ENCODE data around the gene TFR2. TPM values are rescaled to one million over a fixed set of nuclear protein-coding genes. Genes with fewer than 3 reads are reported as not detected.

The TFR2 gene
- total RNA-seq, result 9.2 TPM

DNA sequence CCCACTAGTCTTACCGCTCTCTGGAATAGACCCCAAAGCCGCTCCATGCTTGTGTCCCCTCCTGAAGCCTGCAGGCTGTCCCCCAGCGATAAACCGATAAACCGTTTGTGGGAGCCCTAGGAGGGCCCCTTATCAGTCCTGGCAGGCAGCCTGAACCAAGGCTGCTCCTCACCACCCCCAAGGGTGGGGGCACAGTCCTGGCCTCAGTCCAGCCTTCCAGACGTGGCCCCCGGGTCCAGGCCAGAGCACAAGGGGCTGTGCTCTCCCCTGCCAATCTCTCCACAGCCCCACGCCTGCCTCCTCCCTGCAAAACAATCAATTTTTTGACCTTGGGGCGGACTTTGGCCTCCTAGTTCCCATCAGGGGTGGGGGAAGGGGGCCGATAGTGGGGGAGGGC, at the start of gene TFR2:
Gene TFR2, minus strand, starts transcription at position 90 of the 397 bp plus-strand sequence. Its CDS starts 43 bp downstream, at position 47.

GRCh38 chr7:100673302-100673941, 32.1 kb upstream of the TFR2 start, which contains the start of gene GNB2:
Gene GNB2, plus strand, starts transcription at chr7:100673740. Its CDS starts 2,526 bp downstream, at chr7:100676266.

DNA sequence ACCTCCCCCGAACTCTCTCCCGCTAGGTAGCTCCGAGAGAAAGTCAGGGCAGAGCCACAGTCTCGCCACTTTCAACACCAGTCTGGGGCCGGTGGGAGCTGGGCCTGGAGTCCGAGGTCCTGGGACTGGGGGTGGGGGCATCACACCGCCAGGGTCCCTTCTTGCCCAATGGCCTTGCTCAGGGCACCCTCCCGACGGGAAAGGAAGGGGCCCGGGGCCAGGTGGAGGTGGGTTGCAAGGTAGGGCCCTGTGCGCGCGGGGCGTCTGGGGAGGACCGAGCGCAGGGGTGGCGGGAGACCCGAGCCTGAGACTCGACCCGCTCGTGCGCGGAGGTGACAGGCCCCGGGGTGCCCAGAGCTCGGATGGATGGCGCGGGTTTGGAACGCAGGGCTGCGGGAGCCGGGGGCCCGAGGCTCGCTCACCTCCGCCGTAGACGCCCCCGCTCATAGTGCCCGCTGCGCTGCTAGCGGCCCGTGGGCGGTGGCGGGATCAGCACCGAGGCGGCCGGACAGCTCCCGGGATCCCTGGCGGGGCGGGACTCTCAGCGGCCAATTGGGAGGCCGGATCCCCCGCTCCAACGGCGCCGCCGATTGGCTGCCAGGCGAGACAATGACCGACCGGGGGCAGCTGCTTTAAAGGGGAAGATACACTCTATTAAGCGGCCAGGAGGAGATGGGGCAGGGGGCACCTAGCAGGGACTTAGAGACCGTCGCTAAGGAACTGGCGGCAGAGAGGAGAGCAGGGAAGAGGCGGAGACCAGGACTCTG, 14.7 kb upstream of the TFR2 start, which contains the start of gene ACTL6B:
Gene ACTL6B, minus strand, starts transcription at position 541 of the 767 bp plus-strand sequence. Its CDS starts 94 bp downstream, at position 447.

DNA sequence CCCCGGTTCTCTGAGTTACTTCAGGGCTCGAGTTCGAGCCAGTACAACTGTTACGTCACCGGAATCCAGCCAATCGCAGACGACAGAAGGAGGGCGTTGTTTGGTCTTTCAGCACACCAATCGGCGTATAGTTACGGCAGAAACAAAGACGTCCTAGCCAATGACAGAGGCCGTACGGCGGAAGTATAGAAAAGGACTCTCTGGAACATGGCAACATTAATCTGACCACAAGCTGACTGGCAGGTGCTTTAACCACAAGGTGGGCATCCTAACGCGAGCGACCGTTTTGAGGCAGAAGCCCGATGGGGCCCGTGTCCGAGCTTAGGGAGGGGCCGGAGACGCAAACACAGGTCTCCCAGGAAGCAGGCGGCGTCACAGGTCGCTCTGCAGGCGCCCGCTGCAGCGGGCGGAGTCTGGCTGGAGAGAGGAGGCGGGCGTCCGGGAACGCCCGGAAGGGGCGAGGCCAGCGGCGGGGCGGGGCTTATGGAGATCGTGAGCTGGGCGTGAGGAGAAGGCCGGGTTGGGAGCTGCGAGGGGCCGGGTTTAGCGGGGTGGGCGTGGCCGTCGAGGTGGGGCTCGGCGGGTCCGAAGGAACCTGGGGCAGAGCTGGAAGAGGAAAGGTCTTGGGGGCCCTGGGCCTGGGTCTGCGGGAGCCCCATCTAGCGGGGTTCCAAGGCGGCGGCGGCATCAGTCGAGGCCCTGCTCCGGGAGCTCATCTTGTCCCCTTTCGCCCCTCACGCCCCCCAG, 29.2 kb downstream of the TFR2 start, which contains the start of gene MOSPD3:
Gene MOSPD3, plus strand, starts transcription at position 558 of the 747 bp plus-strand sequence. CDS start 252 bp downstream, outside the sequence.

DNA sequence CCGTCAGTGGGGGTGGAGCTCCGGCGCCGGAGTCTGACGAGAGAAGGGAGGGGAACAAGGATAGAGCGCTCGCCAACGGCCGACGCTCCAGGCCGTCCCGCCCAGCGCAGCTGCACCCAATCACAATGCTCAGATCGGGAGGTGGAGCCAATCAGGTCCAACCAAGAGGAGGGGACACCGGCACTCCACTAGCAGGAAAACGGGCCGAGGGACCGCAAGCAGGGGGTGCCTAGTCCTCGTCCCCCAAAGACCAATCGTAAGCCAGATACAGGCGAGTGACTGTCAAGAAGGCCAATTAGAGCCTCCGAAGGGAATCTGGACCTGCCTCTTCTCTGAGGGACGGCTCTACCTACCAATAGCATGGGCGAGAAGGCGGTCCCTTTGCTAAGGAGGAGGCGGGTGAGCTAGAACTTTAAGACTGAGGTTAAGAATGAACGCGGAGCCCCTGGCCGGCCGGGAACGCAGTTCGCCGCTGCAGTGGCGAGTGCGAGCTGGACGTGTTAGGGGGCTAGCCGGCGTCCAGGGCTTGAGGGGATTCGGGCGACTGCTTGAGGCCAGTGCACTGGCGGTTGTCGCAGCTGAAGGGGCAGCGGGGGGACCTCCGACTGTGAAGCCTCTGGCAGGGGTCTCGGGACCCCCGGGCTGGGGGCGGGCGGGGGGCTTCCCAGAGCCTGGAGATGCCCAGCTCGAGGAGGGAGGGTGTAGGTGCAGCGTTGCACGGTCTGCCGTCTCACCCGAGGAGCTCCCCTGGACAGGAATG, 54.9 kb downstream of the TFR2 start, which contains the start of gene FBXO24:
Gene FBXO24, plus strand, starts transcription at position 63 of the 760 bp plus-strand sequence. Its CDS starts 298 bp downstream, at position 361.

DNA sequence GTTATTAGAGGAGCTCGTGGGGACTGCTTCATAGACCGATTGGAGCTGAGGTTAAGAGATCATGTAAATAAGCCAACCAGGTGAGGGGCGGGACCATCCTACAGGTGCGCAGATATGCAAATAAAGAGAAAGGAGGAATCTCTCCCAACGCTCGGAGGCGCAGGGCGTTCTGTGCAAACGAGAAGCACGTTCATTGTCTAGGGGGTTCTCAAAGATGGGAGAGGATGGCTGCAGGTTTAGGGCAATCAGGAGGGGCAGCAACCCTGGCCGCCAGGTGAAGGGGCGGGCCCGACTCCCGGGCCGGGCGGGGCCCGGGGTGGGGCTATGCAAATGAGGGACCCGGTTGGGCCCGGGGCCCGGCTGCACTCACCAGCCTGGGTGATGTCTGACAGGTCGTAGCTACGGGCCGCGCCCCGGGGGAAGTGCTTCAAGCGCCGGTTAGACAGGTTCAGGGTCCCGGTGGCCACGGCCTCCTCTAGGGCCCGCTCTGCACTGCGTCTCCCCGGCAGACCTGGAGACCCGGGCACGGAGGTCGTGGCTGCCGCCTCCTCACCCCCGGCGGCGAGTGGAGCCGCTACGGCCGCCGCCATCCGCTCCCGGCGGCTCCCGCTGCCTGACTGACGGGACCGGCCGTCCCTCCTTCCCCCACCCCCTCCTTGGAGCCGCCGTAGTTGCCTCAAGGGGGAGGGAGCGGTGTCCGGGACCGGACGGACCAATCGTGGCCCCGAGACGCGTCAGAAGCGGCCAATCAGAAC, 55.7 kb downstream of the TFR2 start, which contains the start of gene LRCH4:
Gene LRCH4, minus strand, starts transcription at position 619 of the 755 bp plus-strand sequence. Its CDS starts 29 bp downstream, at position 590.

GRCh38 chr7:100573691-100574361, 67.5 kb downstream of the TFR2 start, which contains the start of gene SAP25:
Gene SAP25, minus strand, starts transcription at chr7:100573900. Its CDS starts 158 bp downstream, at chr7:100573742.

Small RNAs within 50 kb of the gene (small RNA-seq; reads per million reads assigned to genes)
- gene SAP25, result not detected

Other genes with a start within 250 kb of the TFR2 start
- 2.1 TPM for gene ZCWPW1, start 212.8 kb downstream of the TFR2 start, total RNA-seq
- 27.9 TPM for gene MEPCE, start 211.7 kb downstream of the TFR2 start, total RNA-seq
- 7.6 TPM for gene PPP1R35, start 205.1 kb downstream of the TFR2 start, total RNA-seq
- gene SPACDR, start 177.3 kb downstream of the TFR2 start, total RNA-seq, result not detected
- gene TSC22D4, start 162.3 kb downstream of the TFR2 start, total RNA-seq, result 33.7 TPM
- 38.8 TPM for gene NYAP1, start 157.6 kb downstream of the TFR2 start, total RNA-seq
- gene AGFG2, start 102.3 kb downstream of the TFR2 start, total RNA-seq, result 6.7 TPM
- not detected for gene SAP25, start 67.7 kb downstream of the TFR2 start, total RNA-seq
- gene LRCH4, start 55.4 kb downstream of the TFR2 start, total RNA-seq, result 11.1 TPM
- gene FBXO24, start 55.2 kb downstream of the TFR2 start, total RNA-seq, result not detected
- gene PCOLCE, start 39.2 kb downstream of the TFR2 start, total RNA-seq, result 9.0 TPM
- gene MOSPD3, start 29.0 kb downstream of the TFR2 start, total RNA-seq, result 11.3 TPM
- gene ACTL6B, start 14.9 kb upstream of the TFR2 start, total RNA-seq, result 90.4 TPM
- 120 TPM for gene GNB2, start 32.2 kb upstream of the TFR2 start, total RNA-seq
- gene GIGYF1, start 52.7 kb upstream of the TFR2 start, total RNA-seq, result 16.4 TPM
- 38.1 TPM for gene POP7, start 64.6 kb upstream of the TFR2 start, total RNA-seq
- gene EPO, start 78.9 kb upstream of the TFR2 start, total RNA-seq, result not detected
- not detected for gene ZAN, start 92.0 kb upstream of the TFR2 start, total RNA-seq
- gene EPHB4, start 186.0 kb upstream of the TFR2 start, total RNA-seq, result 11.1 TPM
- 27.9 TPM for gene SLC12A9, start 211.2 kb upstream of the TFR2 start, total RNA-seq
- gene TRIP6, start 225.8 kb upstream of the TFR2 start, total RNA-seq, result 10.4 TPM
- gene SRRT, start 233.6 kb upstream of the TFR2 start, total RNA-seq, result 30.2 TPM
- 3.7 TPM for gene UFSP1, start 248.2 kb upstream of the TFR2 start, total RNA-seq

Data from diencephalon (tissue), 1 donor.